ENCODE data around the gene SGPL1. TPM values are rescaled to one million over a fixed set of nuclear protein-coding genes. Genes with fewer than 3 reads are reported as not detected.

The SGPL1 gene
- total RNA-seq, 2 experiments from 2014 or later = 13.7 to 16.6 TPM

- intact Hi-C loops (cut with micrococcal nuclease) = no loop called here
- Mint-ChIP-seq H3K9me3 (no peaks in the 10 kb centered on the region), H3K4me1 (ENCODE audit: low read depth) (peaks cover 5% of the 10 kb centered on the region), H3K36me3 (ENCODE audit: low read depth) (peaks cover 9% of the 10 kb centered on the region), H3K27me3 (no peaks in the 10 kb centered on the region), H3K4me3 (no peak overlapping the region), H3K27ac (no peak overlapping the region)
- no peak for TF ChIP-seq CTCF (IDR thresholded peaks at IDR 0.05)
- ATAC-seq (no peak), DNase-seq (no peak)
- ChIA-PET POLR2A (interaction anchor here (1.0 to 1.1 kb wide), 2 partner anchors 14 to 66 kb away, joined by 3 to 4 read pairs; no protein-coding TSS in a partner anchor), CTCF (interaction anchor here (0.6 to 2.1 kb wide), 8 partner anchors 9 to 418 kb away, joined by 3 to 8 read pairs (median 4); no protein-coding TSS in a partner anchor)
Observed at GRCh38 chr10:70879207-70879606, 63.5 kb downstream of the SGPL1 start.

GRCh38 chr10:70880077-70880534, 64.4 kb downstream of the SGPL1 start:
- Mint-ChIP-seq H3K27me3 (no peaks in the 10 kb centered on the region), H3K9me3 (no peaks in the 10 kb centered on the region), H3K27ac (no peak overlapping the region), H3K4me1 (ENCODE audit: low read depth) (peaks cover 5% of the 10 kb centered on the region), H3K36me3 (ENCODE audit: low read depth) (peaks cover 14% of the 10 kb centered on the region), H3K4me3 (no peak overlapping the region)
- ATAC-seq (peak; percentile 97), DNase-seq (peak; percentile 88)
- intact Hi-C loops (cut with micrococcal nuclease) = loop anchor here (1.0 to 5.0 kb wide), 2 partner anchors 65 to 323 kb away; partner anchors contain the start of gene SGPL1
- ChIA-PET CTCF (interaction anchor here (0.7 to 2.1 kb wide), 10 partner anchors 8 to 419 kb away, joined by 3 to 8 read pairs (median 4); no protein-coding TSS in a partner anchor), POLR2A (no interaction called here)
- TF ChIP-seq CTCF (IDR thresholded peaks at IDR 0.05) = peak; percentile 87

GRCh38 chr10:70884741-70885140, 69.0 kb downstream of the SGPL1 start:
- Mint-ChIP-seq H3K27me3 (no peaks in the 10 kb centered on the region), H3K9me3 (no peaks in the 10 kb centered on the region), H3K36me3 (ENCODE audit: low read depth) (peaks cover 14% of the 10 kb centered on the region), H3K4me3 (no peak overlapping the region), H3K4me1 (ENCODE audit: low read depth) (peaks cover 13% of the 10 kb centered on the region), H3K27ac (no peak overlapping the region)
- POLR2A ChIA-PET = interaction anchor here (0.9 kb wide), 1 partner anchor 64 kb away, joined by 3 read pairs; no protein-coding TSS in a partner anchor
- ATAC-seq (no peak), DNase-seq (no peak)
- intact Hi-C loops (cut with micrococcal nuclease) = loop anchor here (5.0 kb wide), 1 partner anchor 327 kb away; no protein-coding TSS in a partner anchor
- CTCF ChIA-PET = no interaction called here
- no peak for TF ChIP-seq CTCF (IDR thresholded peaks at IDR 0.05)

- Mint-ChIP-seq H3K27me3 (no peaks in the 10 kb centered on the region), H3K4me1 (ENCODE audit: low read depth) (peaks cover 12% of the 10 kb centered on the region), H3K9me3 (no peaks in the 10 kb centered on the region), H3K36me3 (ENCODE audit: low read depth) (peaks cover 14% of the 10 kb centered on the region), H3K27ac (no peak overlapping the region), H3K4me3 (no peak overlapping the region)
- POLR2A ChIA-PET = no interaction called here
- intact Hi-C loops (cut with micrococcal nuclease) = no loop called here
- ATAC-seq (no peak), DNase-seq (no peak)
- CTCF ChIA-PET = no interaction called here
- no peak for TF ChIP-seq CTCF (IDR thresholded peaks at IDR 0.05)
Observed at GRCh38 chr10:70885481-70885880, 69.7 kb downstream of the SGPL1 start.
